HG02571 (cell line): ENCODE data around the gene ZNF786.
"Not testable (repeated sequence)": the region's sequence is repeated elsewhere in the genome, so short reads cannot be mapped to it uniquely, and the experiment has no call there.

ENCODE experiments used
- ATAC-seq: cut with Tn5 transposase; IDR thresholded peaks from one replicate; pipeline ENCODE4 v1.9.1; 2021; ENCODE audit warnings: mild to moderate bottlenecking, moderate library complexity; ENCODE audit not compliant: unreplicated experiment

Gene ZNF786

GRCh38 chr7:149085866-149086265 is 4.7 kb downstream of the ZNF786 start:
- ATAC-seq: no peak

GRCh38 chr7:149084407-149084806 is 6.1 kb downstream of the ZNF786 start:
- ATAC-seq: no peak

GRCh38 chr7:149081914-149082313 is 8.6 kb downstream of the ZNF786 start:
- ATAC-seq: no peak

- ATAC-seq: no peak
These were observed 12.9 kb downstream of the ZNF786 start for GRCh38 chr7:149077594-149077993.

- no peak for ATAC-seq
These were observed 15.2 kb downstream of the ZNF786 start for GRCh38 chr7:149075286-149075685.

- no peak for ATAC-seq
These were observed 16.2 kb downstream of the ZNF786 start for GRCh38 chr7:149074116-149074885.

- no peak for ATAC-seq
These were observed 18.1 kb downstream of the ZNF786 start for GRCh38 chr7:149072438-149072775.

GRCh38 chr7:149071641-149072437 is 18.7 kb downstream of the ZNF786 start:
- ATAC-seq: no peak

GRCh38 chr7:149071182-149071635 is 19.3 kb downstream of the ZNF786 start:
- ATAC-seq: no peak

- no peak for ATAC-seq
These were observed 20.0 kb downstream of the ZNF786 start for GRCh38 chr7:149070372-149071125.

- no peak for ATAC-seq
These were observed 22.6 kb downstream of the ZNF786 start for GRCh38 chr7:149067869-149068268.

GRCh38 chr7:149063476-149063875 is 27.0 kb downstream of the ZNF786 start:
- ATAC-seq: no peak

GRCh38 chr7:149062217-149062899 is 28.2 kb downstream of the ZNF786 start:
- not testable (repeated sequence) for ATAC-seq

- ATAC-seq: no peak
These were observed 30.4 kb downstream of the ZNF786 start for GRCh38 chr7:149060156-149060555.

- ATAC-seq: no peak
These were observed 36.6 kb downstream of the ZNF786 start for GRCh38 chr7:149053885-149054284.

- no peak for ATAC-seq
These were observed 37.1 kb downstream of the ZNF786 start for GRCh38 chr7:149053384-149053783.

- ATAC-seq: no peak
These were observed 39.6 kb downstream of the ZNF786 start for GRCh38 chr7:149050941-149051340.

GRCh38 chr7:149048805-149049204 is 41.7 kb downstream of the ZNF786 start:
- ATAC-seq: no peak

GRCh38 chr7:149046416-149046815 is 44.1 kb downstream of the ZNF786 start:
- no peak for ATAC-seq

GRCh38 chr7:149043936-149044335 is 46.6 kb downstream of the ZNF786 start:
- no peak for ATAC-seq

GRCh38 chr7:149041350-149041749 is 49.2 kb downstream of the ZNF786 start:
- ATAC-seq: no peak
